K562 (cell line): ENCODE data around the gene NMNAT2. TPM values are rescaled to one million over a fixed set of nuclear protein-coding genes. Genes with fewer than 3 reads are reported as not detected.

Source experiments
- ATAC-seq: fragments of 200-7000 bp; cut with Tn5 transposase; 3 replicates; pipeline ENCODE4 v1.9.1; 2020; ENCODE audit warnings: moderate library complexity
- BruUV-seq: library from RNA; stranded (reverse); fragments of 400-500 nt; replicated peaks from 2 replicates; lab custom pipeline; 2021; lab: Mats Ljungman, UMichigan
- CTCF ChIA-PET: fragments of 300-600 bp; formaldehyde crosslinking; extraction: SDS; loops from one replicate; lab custom pipeline; 2021; ENCODE audit warnings: low intra/inter-chr PET ratio; lab: Yijun Ruan, JAX
- POLR2A ChIA-PET: fragments of 300-600, 350-650 bp; sonication (Branson Sonifier 250); formaldehyde crosslinking; extraction: SDS; loops from one replicate; lab custom pipeline; 2021; ENCODE audit warnings: antibody characterized with exemption, inconsistent platforms; lab: Yijun Ruan, JAX
- DNase-seq, 4 experiments: peaks; one replicate each; pipeline versions ENCODE4 v3.0.0 to v3.0.0-alpha.2; 2011 to 2018; ENCODE audit warnings: low spot score in 3 of 4, mixed read lengths in 3 of 4; ENCODE audit errors: extremely low read depth in 1 of 4
- FAIRE-seq: peaks from 2 replicates; lab custom pipeline; 2011; peaks lifted over from hg19 to GRCh38; lab: Jason Lieb, UNC
- H2AFZ ChIP-seq: 2 replicates; pipeline ENCODE4 v1.6.0; 2011; ENCODE audit warnings: low read depth, low read length, control low read depth, inconsistent platforms
- H3K27ac ChIP-seq: fragments of 200-600 bp; 3 replicates; pipeline ENCODE4 v1.8.0; 2011; ENCODE audit warnings: low read depth, mild to moderate bottlenecking, control low read depth, inconsistent platforms, low read length, moderate library complexity, mixed read lengths; ENCODE audit errors: extremely low read depth
- H3K27me3 ChIP-seq, 2 experiments: fragments of 300-600 bp in 1 of 2; 2 replicates in 1 of 2; 3 replicates in 1 of 2; pipeline versions ENCODE4 v1.6.0 to v1.8.0; 2011; ENCODE audit warnings: inconsistent platforms in 2 of 2, low read length in 2 of 2, mild to moderate bottlenecking in 1 of 2, mixed read lengths in 1 of 2, moderate library complexity in 1 of 2; ENCODE audit not compliant: control insufficient read depth in 2 of 2, insufficient read depth in 2 of 2
- H3K36me3 ChIP-seq: fragments of 300-600 bp; 3 replicates; pipeline ENCODE4 v1.8.0; 2011; ENCODE audit warnings: mild to moderate bottlenecking, low read length, inconsistent platforms; ENCODE audit not compliant: control insufficient read depth, insufficient read depth
- H3K4me1 ChIP-seq, 2 experiments: fragments of 200-600 bp in 1 of 2; replicated peaks in 1 of 2; 2 replicates in 1 of 2; 3 replicates in 1 of 2; pipeline versions ENCODE4 v1.5.1 to v1.8.0; 2011; ENCODE audit warnings: inconsistent platforms in 2 of 2, low read length in 2 of 2, mild to moderate bottlenecking in 1 of 2, mixed read lengths in 1 of 2, moderate library complexity in 1 of 2; ENCODE audit not compliant: control insufficient read depth in 2 of 2, insufficient read depth in 2 of 2
- H3K4me2 ChIP-seq: 2 replicates; pipeline ENCODE4 v1.6.1; 2011; ENCODE audit warnings: low read length, control low read depth, inconsistent platforms, mixed read lengths; ENCODE audit not compliant: insufficient read depth
- H3K4me3 ChIP-seq: fragments of 200-600 bp; sonication (generic), shearing (Covaris generic); 2 replicates; pipeline ENCODE4 v1.5.1; 2016; ENCODE audit warnings: control low read depth, inconsistent platforms
- H3K79me2 ChIP-seq: fragments of 200-600 bp; 3 replicates; pipeline ENCODE4 v1.8.0; 2011; ENCODE audit warnings: low read length, inconsistent platforms; ENCODE audit not compliant: control insufficient read depth, insufficient read depth
- H3K9ac ChIP-seq, 2 experiments: 2 replicates each; pipeline versions ENCODE4 v1.6.0 to v1.6.1; 2011; ENCODE audit warnings: low read depth in 2 of 2, low read length in 2 of 2, control low read depth in 1 of 2, inconsistent platforms in 1 of 2, mild to moderate bottlenecking in 1 of 2, mixed read lengths in 1 of 2; ENCODE audit not compliant: insufficient read depth in 1 of 2
- H3K9me1 ChIP-seq: one replicate; pipeline ENCODE4 v1.6.0; 2011; ENCODE audit warnings: inconsistent platforms, mild to moderate bottlenecking, low read length, moderate library complexity; ENCODE audit not compliant: control insufficient read depth, insufficient read depth
- H3K9me3 ChIP-seq: replicated peaks from 2 replicates; pipeline ENCODE4 v1.5.1; 2011; ENCODE audit warnings: low read depth, low read length, inconsistent platforms; ENCODE audit not compliant: control insufficient read depth, insufficient read depth
- H4K20me1 ChIP-seq: replicated peaks from 2 replicates; pipeline ENCODE4 v1.6.1; 2011; ENCODE audit warnings: low read length, inconsistent platforms, mixed read lengths; ENCODE audit not compliant: control insufficient read depth, insufficient read depth
- C11orf30 ChIP-seq: fragments of 450-650 bp; IDR thresholded peaks from 2 replicates; pipeline ENCODE4 v1.6.1; 2016; ENCODE audit warnings: low read depth, mild to moderate bottlenecking
- CSDE1 ChIP-seq, 2 experiments: fragments of 450-650 bp; IDR thresholded peaks; 2 replicates each; pipeline ENCODE4 v1.6.1; 2016; ENCODE audit warnings: mild to moderate bottlenecking in 1 of 2
- GABPB2 ChIP-seq: fragments of 250-450 bp; sonication (Bioruptor Pico); conservative IDR thresholded peaks from 2 replicates; pipeline ENCODE4 v1.5.1; 2021; ENCODE audit warnings: mild to moderate bottlenecking
- L3MBTL2 ChIP-seq: fragments of 450-650 bp; IDR thresholded peaks from 2 replicates; pipeline ENCODE4 v1.6.1; 2016; ENCODE audit warnings: mild to moderate bottlenecking, moderate library complexity
- MAFF ChIP-seq: IDR thresholded peaks from 2 replicates; pipeline ENCODE4 v1.6.1; 2012; ENCODE audit warnings: low read length, improper control_type of control experiment
- MAFG ChIP-seq: fragments of 450-650 bp; conservative IDR thresholded peaks from 2 replicates; pipeline ENCODE4 v1.6.1; 2016; ENCODE audit warnings: missing genetic modification characterization, missing compliant biosample characterization
- SIN3B ChIP-seq: fragments of 450-650 bp; IDR thresholded peaks from 2 replicates; pipeline ENCODE4 v1.6.1; 2017; ENCODE audit warnings: low read depth, mild to moderate bottlenecking, moderate library complexity
- TEAD2 ChIP-seq: fragments of 450-650 bp; IDR thresholded peaks from 2 replicates; pipeline ENCODE4 v1.6.1; 2016; ENCODE audit warnings: missing genetic modification characterization, control low read depth, missing compliant biosample characterization
- XRCC3 ChIP-seq: fragments of 450-650 bp; IDR thresholded peaks from 2 replicates; pipeline ENCODE4 v1.6.1; 2017; ENCODE audit warnings: mild to moderate bottlenecking, moderate library complexity
- ZNF239 ChIP-seq: fragments of 250-450 bp; sonication (Bioruptor Pico); IDR thresholded peaks from 2 replicates; pipeline ENCODE4 v1.4.0; 2020; ENCODE audit warnings: mild to moderate bottlenecking
- ZNF3 ChIP-seq: fragments of 250-450 bp; sonication (Bioruptor Pico); IDR thresholded peaks from 2 replicates; pipeline ENCODE4 v1.5.0; 2021; ENCODE audit warnings: mild to moderate bottlenecking, moderate library complexity
- ZNF316 ChIP-seq: fragments of 450-650 bp; IDR thresholded peaks from 2 replicates; pipeline ENCODE4 v1.6.1; 2016
- ZNF707 ChIP-seq: fragments of 250-450 bp; sonication (Bioruptor Pico); conservative IDR thresholded peaks from 2 replicates; pipeline ENCODE4 v1.8.0; 2022; ENCODE audit warnings: inconsistent platforms, mild to moderate bottlenecking, moderate library complexity
- WGBS: fragments of 100-300 bp; shearing (Covaris generic); methylation state at CpG from one replicate; pipeline ENCODE4 v1.1.6; 2016; ENCODE audit warnings: low coverage, mixed read lengths; ENCODE audit not compliant: insufficient coverage; ENCODE audit errors: missing lambda C conversion rate; 5-methylcytosine and 5-hydroxymethylcytosine counted together
- in situ Hi-C: fragments of 300-500 bp; cut with MboI; formaldehyde crosslinking; loops from 4 replicates; pipeline ENCODE4 v1.15.0; 2018; ENCODE audit warnings: inconsistent platforms, mixed read lengths
- intact Hi-C: fragments of 100-400 bp; cut with micrococcal nuclease; formaldehyde crosslinking; loops from 2 replicates; pipeline ENCODE4 v1.14.2; 2022
- polyA plus RNA-seq, 8 experiments: library from polyadenylated mRNA; depleted of rRNA in 4 of 8; stranded (reverse) in 5 of 8; unstranded in 3 of 8; fragments of >200 nt; fragmentation: Nextera tagmentation in 2 of 8; fragmentation: Illumina TruSeq in 1 of 8; extraction: Ambion mirVana in 2 of 8; extraction: Trizol in 1 of 8; gene quantifications; 2 replicates each; pipeline versions ENCODE4 v1.2.1 to v1.2.3, GENCODE V29; 2011 to 2014; ENCODE audit warnings: inconsistent platforms in 1 of 8, missing spikeins in 1 of 8
- total RNA-seq, 7 experiments: library from RNA; depleted of rRNA in 6 of 7; stranded (reverse); fragments of >200 nt in 6 of 7; fragmentation: Illumina TruSeq in 2 of 7; extraction: Trizol in 2 of 7; gene quantifications; 2 replicates each; pipeline versions ENCODE4 v1.2.1 to v1.2.3, GENCODE V29; 2011 to 2021; ENCODE audit warnings: low replicate concordance in 1 of 7
- TF ChIP-seq, protein P1 (sequence below): fragments of 200-800 bp; sonication (Bioruptor generic); IDR thresholded peaks from 2 replicates; pipeline ENCODE4 v1.6.1; 2017; ENCODE audit warnings: missing genetic modification characterization, missing compliant biosample characterization

NMNAT2 gene
- total and polyA plus RNA-seq, 9 of the 15 experiments (the other 6 are each of a cell fraction or from before 2014, with no cell fraction given), result not detected

DNA sequence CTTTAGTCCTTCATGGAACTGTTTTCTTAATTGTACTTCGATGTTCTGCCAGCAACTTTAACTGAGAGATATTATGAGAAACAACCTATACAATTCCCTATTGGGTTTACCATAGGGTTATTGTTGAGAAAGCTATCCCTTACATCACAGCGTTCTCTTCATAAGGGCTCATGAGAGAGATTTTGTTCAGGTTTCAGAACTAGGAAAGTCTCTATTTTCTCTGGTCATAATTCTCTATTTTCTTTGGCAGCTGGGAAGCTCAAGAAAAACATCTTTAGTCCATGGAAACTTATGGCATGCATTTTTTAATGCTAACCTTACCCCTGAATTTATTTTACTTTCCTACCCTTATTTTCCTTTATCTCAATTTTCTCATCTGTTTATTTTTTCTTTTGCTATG lies 38.2 kb downstream of the NMNAT2 start:
- Histone ChIP-seq H3K27ac (no peak overlapping the region), H3K27me3 (no peaks in the 10 kb centered on the region), H3K4me2 (no peak overlapping the region), H3K9me1 (no peaks in the 10 kb centered on the region), H3K36me3 (no peaks in the 10 kb centered on the region), H3K4me3 (no peak overlapping the region), H3K9ac (no peak overlapping the region), H4K20me1 (no peaks in the 10 kb centered on the region), H3K4me1 (no peaks in the 10 kb centered on the region), H3K79me2 (no peaks in the 10 kb centered on the region), H2AFZ (no peak overlapping the region), H3K9me3 (no peaks in the 10 kb centered on the region)
- ChIA-PET POLR2A (no interaction called here), CTCF (no interaction called here)
- WGBS, result 0% methylated on average over 2 of the region's 2 CpGs
- intact Hi-C loops, result no loop called here
- no peak for DNase-seq
- no peak for ATAC-seq
- FAIRE-seq, result no peak
- no TSS peak for BruUV-seq
- in situ Hi-C loops, result no loop called here
- TF ChIP-seq ZNF707 (no peak), CSDE1 (IDR thresholded peaks at IDR 0.05) (no peak), GABPB2 (CRISPR knock-in tag) (no peak), L3MBTL2 (no peak)

DNA sequence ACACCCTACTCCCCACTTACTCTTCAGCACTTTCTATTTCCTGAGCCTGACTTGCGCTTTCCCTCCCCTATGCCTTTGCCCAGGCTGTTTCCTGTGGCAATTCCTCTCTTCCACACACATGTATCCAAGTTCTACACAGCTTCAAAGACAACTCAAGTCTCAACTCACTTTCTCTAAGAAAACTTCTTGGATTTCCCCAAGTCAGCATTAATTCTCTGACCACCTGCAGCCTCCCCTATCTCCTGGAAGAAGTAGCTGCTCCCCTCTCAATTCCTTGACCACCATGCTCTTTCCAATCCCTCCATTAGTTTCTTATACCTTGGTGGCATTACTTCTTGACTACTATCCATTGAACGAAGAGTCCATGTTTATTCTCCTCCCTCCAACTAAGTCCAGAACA lies 42.8 kb downstream of the NMNAT2 start:
- POLR2A ChIA-PET, result interaction anchor here (1.8 kb wide), 1 partner anchor 19 kb away, joined by 6 read pairs; no protein-coding TSS in a partner anchor
- Histone ChIP-seq H3K9ac (no peak overlapping the region), H3K9me1 (no peaks in the 10 kb centered on the region), H3K36me3 (no peaks in the 10 kb centered on the region), H3K4me1 (no peaks in the 10 kb centered on the region), H3K79me2 (no peaks in the 10 kb centered on the region), H2AFZ (no peak overlapping the region), H4K20me1 (no peaks in the 10 kb centered on the region), H3K4me3 (no peak overlapping the region), H3K4me2 (no peak overlapping the region), H3K27me3 (peaks cover 8 to 25% of the 10 kb centered on the region in 2 experiments; a peak in 3 of 5 replicates), H3K9me3 (no peaks in the 10 kb centered on the region), H3K27ac (no peak overlapping the region)
- no peak for DNase-seq
- CTCF ChIA-PET, result no interaction called here
- in situ Hi-C loops, result no loop called here
- TF ChIP-seq MAFF, result peak; percentile 56; the same call in 1 of the 2 replicates
- TF ChIP-seq XRCC3, result no peak
- TF ChIP-seq SIN3B, result no peak
- TF ChIP-seq ZNF239 (CRISPR knock-in tag), result no peak
- peak; percentile 68 for TF ChIP-seq MAFG (tag)
- peak; percentile 83 for TF ChIP-seq ZNF316
- no peak for TF ChIP-seq TEAD2 (tag)
- TF ChIP-seq, protein P1, sequence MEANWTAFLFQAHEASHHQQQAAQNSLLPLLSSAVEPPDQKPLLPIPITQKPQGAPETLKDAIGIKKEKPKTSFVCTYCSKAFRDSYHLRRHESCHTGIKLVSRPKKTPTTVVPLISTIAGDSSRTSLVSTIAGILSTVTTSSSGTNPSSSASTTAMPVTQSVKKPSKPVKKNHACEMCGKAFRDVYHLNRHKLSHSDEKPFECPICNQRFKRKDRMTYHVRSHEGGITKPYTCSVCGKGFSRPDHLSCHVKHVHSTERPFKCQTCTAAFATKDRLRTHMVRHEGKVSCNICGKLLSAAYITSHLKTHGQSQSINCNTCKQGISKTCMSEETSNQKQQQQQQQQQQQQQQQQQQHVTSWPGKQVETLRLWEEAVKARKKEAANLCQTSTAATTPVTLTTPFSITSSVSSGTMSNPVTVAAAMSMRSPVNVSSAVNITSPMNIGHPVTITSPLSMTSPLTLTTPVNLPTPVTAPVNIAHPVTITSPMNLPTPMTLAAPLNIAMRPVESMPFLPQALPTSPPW (CRISPR knock-in tag), result no peak
- TF ChIP-seq ZNF3 (CRISPR knock-in tag), result no peak
- TF ChIP-seq C11orf30, result peak; percentile 65; the same call in 1 of the 2 replicates
- FAIRE-seq, result no peak
- no peak for ATAC-seq
- 3% methylated on average over 2 of the region's 2 CpGs for WGBS
- intact Hi-C loops, result no loop called here
- no TSS peak for BruUV-seq
